Hepatocyte (in vitro differentiated cells): Measurements from ENCODE around the gene ALDH1A1.

Experiments used
- EZH2 ChIP-seq: fragments of 200-600 bp; sonication (generic); IDR thresholded peaks from 2 replicates; pipeline ENCODE4 v1.6.1; 2016; ENCODE audit warnings: antibody characterized with exemption, mild to moderate bottlenecking, borderline replicate concordance
- TF ChIP-seq, protein P1 (sequence below): fragments of 200-600 bp; sonication (generic); IDR thresholded peaks from 2 replicates; pipeline ENCODE4 v1.5.1; 2016; ENCODE audit warnings: antibody characterized with exemption, mild to moderate bottlenecking; ENCODE audit not compliant: poor library complexity

DNA sequence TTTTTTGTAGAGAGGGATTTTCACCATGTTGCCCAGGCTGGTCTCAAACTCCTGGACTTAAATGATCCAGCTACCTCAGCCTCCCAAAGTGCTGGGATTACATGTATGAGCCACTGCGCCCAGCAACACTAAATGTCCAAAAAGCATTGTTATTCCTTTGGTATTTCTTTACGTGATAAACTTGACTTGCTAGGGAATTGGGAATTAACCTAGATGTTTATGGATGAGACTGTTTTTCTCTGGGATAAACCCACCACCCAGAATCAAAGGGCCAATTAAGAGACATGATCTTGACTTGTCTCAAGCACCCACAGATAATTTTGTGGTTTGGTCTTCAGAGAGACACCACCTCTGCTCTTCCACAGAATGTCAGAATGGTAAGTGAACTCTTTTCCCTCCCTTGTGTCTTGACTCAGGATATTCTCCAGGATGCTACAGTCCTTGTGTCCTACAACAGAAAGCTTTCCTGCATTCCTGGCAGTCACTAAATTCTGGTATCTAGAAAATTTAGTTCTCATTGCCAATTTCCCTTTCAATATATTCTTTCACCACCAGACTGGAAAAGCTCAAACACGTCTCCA lies 55.7 kb downstream of the ALDH1A1 start:
- TF ChIP-seq, protein P1, sequence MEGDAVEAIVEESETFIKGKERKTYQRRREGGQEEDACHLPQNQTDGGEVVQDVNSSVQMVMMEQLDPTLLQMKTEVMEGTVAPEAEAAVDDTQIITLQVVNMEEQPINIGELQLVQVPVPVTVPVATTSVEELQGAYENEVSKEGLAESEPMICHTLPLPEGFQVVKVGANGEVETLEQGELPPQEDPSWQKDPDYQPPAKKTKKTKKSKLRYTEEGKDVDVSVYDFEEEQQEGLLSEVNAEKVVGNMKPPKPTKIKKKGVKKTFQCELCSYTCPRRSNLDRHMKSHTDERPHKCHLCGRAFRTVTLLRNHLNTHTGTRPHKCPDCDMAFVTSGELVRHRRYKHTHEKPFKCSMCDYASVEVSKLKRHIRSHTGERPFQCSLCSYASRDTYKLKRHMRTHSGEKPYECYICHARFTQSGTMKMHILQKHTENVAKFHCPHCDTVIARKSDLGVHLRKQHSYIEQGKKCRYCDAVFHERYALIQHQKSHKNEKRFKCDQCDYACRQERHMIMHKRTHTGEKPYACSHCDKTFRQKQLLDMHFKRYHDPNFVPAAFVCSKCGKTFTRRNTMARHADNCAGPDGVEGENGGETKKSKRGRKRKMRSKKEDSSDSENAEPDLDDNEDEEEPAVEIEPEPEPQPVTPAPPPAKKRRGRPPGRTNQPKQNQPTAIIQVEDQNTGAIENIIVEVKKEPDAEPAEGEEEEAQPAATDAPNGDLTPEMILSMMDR = no peak
- TF ChIP-seq EZH2 = no peak
